ENCODE measurements around the gene SHC3.

SHC3 gene

DNA sequence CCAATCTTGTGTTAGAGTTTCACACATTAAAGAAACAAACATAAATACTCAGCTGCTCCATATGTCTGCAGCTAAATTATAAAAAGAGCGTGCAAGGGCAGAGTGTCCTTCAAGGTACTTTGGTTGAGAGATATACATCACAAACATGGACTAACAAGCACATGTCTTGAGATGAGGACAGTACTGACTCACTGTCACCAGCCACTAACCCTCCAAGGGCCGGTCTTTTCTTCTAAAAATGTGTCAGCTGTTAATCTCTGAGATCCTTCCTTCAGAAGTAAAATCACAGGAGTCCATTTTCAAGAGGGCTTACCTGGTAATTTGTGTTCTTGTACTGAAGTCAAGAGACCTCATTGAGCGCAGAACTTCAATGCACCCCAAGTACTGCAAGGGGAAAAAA, 66.4 kb downstream of the SHC3 start:
- DNase-seq = no peak

DNA sequence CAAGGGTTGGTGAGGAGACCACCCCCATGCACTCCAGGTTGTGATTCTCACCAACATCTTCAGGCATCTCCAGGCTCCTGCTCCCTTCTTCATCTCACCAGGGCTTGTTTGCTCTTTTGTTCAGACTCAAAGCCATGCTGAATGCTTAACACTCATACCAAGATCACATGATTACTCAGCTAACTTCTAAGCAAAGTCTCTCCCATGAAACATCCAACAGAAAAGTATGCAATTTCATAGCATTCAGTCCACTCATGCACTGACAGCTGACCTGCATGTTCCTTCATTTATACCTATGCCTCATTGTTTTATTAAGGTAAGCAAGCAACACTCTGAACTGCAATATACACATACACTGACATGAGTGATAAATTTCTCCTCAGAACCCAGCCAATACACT, 69.0 kb downstream of the SHC3 start:
- no peak for DNase-seq

DNA sequence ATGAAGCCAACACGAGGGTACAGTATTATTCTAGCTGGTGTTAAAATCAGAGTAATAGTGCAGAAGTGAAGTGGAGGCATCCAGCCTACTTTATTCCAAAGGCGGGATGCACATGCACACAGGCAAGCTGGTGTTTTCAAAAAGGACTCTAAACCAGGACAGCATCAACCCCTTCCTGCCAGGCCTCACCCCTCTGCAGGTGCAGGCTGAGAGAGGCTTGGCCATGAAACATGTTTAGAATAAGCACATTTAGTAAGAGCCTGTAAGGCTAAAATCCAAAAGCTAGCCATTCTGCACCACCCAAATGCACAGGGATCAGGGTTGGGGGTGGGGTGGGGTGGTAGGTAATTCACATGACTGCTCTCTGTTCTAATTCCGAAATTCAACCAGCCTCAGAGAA, 71.2 kb downstream of the SHC3 start:
- no peak for DNase-seq

DNA sequence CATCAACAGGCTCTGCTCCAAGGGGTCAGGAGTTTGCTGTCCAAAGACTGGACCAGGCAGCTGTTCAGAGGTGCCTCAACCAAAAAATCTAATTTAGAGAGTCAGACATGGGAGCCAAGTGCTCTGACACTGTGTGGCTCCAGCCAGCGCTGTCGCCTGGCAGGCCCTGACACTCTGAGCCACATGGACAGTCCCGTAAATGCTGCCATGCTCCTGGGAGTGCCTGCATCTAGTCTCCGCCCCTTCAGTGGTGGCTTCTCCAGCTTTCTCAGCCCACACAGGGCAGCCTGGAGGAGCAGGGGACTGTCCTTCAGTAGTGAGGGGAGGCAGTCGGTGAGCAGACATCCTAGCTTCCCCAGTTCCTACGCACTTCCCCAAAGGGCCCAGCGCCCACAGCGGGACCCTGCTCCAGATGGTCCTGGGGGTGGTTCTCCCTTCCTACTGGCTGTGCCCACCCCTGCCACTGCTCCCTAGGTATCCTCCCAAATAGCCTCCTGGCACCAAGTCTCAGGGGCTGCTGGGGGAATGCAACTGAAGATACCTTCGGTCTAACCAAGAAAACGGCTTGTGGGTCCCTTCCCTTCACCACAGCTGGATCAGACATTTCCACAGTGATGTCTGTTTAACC, 72.3 kb downstream of the SHC3 start:
- no peak for DNase-seq

DNA sequence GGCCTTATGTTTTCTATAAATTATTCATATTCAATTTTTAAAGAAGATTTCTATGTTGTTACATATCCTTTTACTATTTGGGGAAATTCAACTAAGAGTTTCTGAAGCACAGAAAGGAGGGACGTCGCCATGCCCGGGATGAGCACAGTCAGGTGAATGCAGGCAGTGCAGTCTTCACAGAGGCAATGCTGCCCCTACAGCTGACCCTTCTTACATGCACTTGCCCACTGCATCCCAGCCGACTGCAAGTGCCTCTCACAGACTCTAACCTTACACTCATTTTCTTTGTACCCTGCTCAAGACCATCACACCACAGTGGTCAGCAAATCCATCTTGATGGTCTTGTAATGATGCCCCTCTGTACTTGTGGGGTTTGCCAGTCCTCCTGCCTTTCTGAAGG, 73.8 kb downstream of the SHC3 start:
- DNase-seq = no peak

DNA sequence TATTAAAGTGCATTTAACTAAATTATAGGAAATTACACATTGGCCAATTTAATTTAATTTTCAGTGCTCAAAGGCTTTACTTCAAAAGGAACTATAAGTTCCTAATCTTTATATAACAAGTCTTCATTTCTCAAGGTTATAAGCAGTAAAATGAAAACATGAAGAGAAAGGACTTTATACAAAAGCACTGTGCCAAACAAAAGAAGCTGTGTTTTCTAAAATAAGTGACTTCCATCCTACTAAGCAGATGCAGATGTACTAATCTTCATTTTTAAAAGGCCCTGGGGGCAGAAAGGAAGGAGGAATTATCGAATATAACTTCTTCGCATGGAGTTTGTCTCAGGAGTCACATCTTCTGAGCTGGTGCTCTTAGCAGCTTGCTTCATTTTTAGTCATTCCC, 81.4 kb downstream of the SHC3 start:
- DNase-seq = no peak

DNA sequence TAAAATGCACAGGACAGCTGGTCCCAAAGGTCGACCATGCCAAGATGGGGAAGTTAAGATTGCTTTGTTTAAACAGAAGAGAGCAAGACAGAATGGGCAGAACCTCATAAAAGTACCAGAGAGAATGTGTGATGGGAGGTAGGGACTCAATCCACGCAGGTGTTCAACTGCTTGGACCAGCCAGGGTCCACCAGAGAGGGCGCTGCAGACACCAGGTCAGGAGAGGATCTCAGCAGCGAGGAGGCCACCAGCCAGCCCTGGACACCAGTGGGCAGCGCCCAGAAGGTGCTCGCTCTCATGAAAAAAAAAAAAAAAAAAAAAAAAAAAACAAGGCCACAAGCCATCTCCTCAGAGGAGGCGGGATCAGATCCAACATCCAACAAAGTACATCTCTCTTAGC, 81.8 kb downstream of the SHC3 start:
- DNase-seq = no peak

DNA sequence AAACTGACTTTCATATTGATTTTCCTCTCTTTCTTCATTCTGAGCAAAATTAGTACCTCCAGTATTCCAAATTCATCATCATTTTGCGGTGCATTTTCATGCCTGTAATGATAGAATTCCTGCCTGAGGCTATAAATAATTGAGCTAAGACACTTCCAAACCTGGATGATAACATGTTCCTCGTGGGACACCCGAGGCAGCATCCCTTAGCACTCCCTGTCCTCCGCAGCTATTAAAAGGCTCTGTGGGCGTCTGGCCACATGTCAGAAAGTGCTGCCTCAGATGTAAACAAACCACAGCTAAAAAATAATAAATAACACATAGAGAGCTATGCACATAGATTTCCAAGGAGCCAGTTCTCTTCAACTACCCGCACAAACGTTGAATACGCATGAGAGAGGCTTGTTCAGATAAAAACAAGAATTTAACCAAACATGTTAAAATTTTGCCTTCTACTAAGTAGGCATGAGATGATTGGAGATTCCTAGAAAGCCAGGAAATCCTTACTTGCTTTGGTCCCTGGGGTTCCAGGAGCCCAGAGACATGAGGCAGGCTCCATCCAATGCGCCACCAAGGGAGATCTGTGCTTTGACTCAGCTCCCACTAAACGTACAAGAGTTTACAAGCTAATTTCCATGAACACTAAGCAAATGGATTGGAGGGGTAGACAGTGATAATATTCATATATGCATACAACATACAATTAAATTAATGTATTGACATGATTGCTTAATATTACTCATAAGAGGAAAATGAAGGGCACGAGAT, 82.7 kb downstream of the SHC3 start:
- no peak for DNase-seq

DNA sequence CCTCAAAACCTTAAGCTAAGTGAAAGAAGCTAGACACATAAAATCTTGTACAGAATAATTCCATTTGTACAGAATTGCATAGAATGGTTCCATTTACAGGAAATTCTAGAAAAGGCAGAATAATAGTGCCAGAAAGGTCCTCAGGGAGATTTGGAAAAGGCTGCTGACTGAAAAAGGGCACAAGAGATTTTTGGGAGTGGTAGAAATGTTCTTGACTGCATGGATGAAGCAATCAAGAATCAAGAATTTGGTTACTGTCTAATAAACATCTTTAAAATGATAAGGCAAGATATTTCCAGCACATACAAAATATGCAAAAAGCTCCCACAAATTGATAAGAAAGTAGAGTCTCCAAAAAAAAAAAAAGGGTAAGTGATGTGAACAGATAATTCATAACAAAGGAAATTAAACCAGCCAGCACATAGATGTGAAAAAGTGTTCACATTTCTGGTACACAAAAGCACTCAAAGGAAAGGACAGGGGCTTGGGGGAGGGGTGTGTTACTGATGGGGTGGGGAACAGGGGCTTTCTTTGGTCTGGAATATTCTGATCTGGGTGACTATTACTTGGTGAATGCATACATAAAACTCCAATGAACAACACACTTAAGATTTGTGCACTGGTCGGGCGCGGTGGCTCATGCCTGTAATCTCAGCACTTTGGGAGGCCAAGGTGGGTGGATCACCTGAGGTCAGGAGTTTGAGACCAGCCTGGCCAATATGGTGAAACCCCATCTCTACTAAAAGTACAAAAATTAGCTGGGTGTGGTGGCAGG, 85.2 kb downstream of the SHC3 start:
- no peak for DNase-seq

DNA sequence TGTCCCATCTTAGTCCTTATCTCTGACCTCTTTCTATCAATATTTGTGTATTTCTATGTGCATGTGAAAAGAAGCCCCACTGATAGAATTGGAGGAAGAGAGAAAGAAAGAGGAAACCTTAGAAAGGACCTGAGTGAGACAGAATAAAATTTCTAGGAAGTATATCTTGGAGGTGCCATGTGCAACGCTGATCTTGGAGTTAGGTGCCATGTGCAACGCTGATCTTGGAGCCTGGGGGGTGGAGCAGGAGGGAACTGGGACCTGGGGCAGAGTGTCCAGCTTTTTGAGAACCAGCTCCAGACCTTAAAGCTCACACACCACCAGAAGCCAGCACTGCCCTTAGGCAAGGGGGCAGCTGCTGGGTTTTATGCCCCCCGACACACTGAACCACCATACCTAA, 89.4 kb downstream of the SHC3 start:
- DNase-seq = no peak

DNA sequence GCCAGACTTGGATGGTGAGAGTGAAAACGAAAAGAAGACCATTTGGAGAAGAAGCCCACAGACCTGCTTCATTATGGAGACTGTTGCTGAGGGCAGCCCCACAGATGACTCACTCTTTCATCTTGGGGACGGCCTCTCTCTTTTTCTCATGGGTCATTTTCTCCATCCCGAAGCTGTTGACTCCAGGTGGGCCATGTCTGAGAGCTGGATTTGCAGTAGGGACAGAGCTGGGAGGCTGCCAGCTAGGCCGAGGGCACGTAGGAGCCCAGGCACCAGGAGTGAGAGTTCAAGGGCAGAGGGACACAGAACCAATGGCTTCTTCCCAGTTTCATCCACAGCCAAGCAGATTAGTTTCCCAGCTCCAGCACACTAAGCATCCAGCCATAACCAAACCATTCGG, 95.0 kb downstream of the SHC3 start:
- no peak for DNase-seq

DNA sequence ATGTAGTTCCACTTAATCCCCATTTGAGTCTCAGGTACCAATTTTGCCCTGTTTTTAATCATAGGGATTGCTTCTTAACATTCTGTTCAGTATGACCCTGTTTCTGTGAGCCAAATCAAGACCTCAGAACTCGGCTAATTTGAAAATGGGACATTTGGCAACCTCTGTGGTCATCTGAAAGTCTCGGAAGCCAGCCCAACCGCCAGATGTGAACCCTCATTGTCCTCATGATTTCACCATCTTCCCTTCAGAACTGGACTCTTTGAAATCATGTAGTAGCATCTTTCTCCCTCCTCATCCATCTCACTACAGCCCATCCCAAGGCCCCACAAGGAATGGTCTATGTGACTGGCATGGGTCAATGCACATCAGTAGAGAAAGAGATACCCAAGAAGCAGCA, 98.4 kb downstream of the SHC3 start:
- peak in 7 of 56 donors; percentile 1 to 27 (median 2) for DNase-seq

DNA sequence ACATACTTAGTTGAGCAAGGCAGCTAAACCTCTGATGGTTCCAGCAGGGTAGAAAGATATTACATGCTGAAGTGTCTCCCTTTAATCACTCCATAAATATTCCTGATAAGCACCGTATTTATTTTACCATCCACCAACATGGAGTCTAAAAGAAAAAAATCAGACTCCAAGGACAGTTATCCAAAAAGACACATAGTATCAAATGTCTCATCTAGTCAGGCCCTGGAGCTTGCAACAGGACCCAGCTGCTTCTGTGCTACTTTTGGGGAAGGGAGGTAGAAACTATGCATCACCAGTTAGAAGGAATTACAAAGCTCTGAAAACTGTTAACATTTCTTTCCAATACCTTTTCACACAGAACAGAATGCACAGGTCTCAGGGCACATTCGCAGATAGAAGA, 99.2 kb downstream of the SHC3 start:
- DNase-seq = no peak

DNA sequence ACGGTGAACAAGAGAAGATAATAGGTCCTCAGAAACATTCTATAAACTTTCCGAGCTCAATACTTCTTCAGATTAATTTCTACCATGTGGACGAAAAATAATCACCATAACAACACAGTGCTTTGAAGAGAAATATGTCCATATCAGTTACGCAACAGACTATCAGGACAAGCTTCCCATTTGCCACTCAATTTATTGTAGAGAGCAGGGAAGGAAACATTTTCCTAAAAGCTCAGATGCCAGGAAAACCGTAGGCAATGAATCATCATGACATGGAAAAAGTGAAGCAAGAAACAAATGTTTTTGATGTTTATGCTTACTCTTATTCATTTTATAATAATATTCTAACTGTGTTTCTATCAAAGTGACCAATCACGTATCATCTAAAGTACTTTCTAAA, 99.8 kb downstream of the SHC3 start:
- no peak for DNase-seq

DNA sequence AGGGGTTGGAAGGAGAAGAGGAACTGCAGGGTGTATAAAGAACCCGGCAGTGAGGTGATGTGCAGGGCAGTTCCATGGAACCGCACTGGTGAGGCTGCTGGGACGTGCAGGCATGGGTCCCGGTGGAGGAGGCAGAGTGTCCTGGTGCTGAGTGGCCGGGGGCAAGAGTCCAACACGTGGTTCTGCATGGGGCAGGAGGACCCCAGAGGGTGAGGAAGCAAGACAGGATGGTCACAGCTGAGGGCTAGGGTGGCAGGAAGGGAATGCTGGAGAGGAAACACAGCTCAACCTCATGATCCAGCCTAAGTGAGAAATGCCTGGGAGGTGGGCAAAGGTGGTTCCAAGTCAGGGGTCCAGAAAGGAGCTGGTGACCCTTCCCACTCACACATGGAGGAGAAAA, 100.2 kb downstream of the SHC3 start:
- no peak for DNase-seq

DNA sequence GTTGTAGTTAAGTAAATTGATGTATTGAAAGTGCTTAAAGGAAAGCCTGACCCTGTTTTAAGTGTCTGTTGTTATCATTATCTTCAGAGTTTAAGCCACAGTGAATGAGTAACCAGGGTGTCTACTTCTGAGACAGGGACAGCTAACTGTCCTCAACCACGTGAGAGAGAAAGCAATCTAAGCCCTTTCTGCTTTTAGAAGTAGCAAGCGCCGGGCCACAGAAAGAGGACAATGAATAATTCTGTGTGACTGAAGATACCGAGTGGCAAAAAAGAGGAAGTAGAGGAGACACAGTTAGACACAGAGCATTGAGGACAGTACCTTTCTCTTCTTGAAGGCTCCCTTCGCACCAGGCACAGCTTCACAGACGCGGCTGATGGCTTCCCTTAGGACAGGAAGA, 101.1 kb downstream of the SHC3 start:
- peak in 1 of 56 donors; percentile 7 for DNase-seq

DNA sequence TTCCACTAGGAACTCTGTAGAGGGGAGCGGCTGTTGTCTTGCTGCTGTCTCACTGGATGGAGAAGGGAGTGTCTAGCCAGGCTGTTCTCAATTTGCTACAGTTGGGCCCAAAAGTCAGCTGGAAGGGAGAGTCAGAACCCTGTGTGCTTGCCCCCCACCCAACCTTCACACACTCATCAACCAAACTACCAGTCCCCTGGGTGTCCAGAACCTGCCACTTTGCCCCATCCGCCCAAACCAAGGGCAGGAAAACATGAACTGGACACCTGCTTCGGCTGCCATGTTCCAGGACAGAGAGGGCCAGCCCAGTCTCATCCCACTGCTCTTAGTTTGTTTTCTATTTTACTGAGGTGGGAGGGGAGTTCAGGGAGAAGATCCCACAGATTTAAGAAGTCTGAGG, 105.2 kb downstream of the SHC3 start:
- DNase-seq = no peak

DNA sequence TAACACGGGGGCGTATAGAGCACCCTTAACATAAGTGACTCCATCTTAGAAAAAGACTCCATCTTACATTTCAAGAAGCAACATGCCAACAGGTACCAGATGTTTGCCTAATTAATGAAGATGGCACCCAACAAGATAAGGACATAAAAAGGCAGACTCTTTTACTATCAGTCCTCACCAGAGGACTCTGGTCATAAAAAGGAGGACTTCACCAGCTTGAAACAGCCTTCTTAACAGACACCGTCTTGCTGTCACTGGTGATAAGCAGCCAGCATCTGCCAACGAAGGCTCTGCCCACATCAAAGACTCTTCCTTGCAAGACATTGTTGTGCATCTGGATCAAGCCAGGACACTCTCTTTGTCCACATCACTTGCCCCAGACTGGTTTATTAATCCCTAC, 107.0 kb downstream of the SHC3 start:
- DNase-seq = no peak

DNA sequence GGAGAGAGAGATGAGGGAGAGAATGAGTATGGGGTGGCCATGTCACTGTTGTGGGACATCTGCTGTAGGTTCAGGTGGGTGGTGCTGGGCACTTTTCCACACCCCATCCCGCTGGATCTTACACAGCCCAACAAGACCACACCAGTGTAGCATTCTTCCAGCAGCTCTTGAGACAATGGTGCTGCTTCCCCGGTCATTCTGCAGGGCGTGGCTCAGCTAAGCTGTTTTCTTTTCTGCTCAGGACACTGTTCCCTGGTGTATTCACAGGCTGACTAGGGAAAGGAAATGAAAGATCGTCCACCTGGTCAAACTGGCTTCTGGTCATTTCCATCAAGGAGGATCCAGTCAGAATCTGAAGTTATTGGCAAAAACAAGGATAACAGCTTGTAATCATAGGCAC, 111.8 kb downstream of the SHC3 start:
- DNase-seq = no peak

DNA sequence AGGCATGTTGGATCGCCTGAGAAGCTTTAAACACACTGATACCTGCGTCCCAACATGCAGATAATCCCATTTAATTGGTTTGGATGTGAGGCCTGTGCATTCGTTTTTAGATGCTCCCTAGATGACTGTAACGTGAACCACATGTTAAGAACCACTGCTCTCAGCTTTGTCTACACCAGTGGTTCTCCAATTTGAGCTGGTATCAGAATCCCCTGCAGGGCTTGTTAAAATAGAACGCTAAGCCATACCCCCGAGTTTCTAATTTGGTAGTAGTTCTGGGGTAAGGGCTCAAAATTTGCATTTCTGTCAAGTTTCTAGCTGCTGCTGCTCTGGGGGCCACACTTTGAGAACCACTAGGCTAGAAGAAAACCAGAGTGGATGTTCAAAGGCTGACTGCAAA, 112.7 kb downstream of the SHC3 start:
- no peak for DNase-seq

DNA sequence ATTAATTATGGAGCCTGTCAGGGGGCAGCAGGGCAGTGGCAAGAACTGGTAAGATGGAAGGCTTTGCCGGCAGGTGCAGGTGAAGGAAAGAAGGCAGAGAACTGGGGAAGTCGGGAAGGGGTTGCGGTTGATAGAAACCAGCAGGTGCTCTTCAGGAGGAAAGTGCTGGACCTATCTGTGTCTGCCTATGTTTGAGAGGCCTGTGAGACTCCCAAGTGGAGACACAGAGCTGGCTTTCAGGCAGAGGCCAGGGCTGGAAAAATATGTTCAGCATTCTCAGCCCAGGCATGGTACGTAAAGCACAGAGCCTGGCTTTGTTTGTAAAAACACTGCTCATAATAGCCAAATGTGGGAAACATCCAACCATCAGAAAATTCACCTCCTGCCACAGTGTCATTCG, 117.8 kb downstream of the SHC3 start:
- DNase-seq = no peak

DNA sequence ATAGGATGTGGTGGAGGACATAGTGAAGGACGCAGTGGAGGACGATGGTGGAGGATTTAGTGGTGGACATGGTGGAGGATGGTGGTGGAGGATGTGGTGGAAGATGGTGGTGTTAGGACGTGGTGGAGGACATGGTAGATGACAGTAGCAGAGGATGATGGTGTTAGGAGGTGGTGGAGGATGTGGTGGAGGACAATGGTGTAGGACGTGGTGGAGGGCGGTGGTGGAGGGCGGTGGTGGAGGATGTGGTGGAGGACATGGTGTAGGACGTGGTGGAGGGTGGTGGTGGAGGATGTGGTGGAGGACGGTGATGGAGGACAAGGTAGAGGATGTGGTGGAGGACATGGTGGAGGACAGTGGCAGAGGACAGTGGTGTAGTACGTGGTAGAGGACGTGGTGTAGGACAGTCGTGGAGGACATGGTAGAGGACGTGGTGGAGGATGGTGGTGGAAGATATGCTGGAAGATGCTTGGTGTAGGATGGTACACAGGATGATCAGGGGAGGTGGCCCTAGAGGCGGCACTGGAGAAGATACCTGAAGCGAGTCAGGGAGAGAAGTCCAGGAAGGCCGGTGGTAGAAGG, 118.6 kb downstream of the SHC3 start:
- no peak for DNase-seq

Data from nucleus accumbens (tissue), 56 donors.